HepG2 (cell line): Measurements from ENCODE around the gene PEMT. TPM values are rescaled to one million over a fixed set of nuclear protein-coding genes. Genes with fewer than 3 reads are reported as not detected.

Source experiments
- AGO1 ChIP-seq: fragments of 200-400 bp; formaldehyde crosslinking; IDR thresholded peaks from 2 replicates; pipeline ENCODE4 v1.6.1; 2017; ENCODE audit warnings: mild to moderate bottlenecking, low read depth, low read length, moderate library complexity; ENCODE audit not compliant: poor library complexity, severe bottlenecking
- LRRFIP1 ChIP-seq: sonication (generic); formaldehyde crosslinking; conservative IDR thresholded peaks from 2 replicates; pipeline ENCODE4 v1.4.0; 2020; ENCODE audit warnings: missing genetic modification reagents
- PAXIP1 ChIP-seq: sonication (generic); formaldehyde crosslinking; conservative IDR thresholded peaks from 2 replicates; pipeline ENCODE4 v1.4.0; 2020; ENCODE audit warnings: mild to moderate bottlenecking, missing genetic modification reagents, moderate library complexity
- RBM39 ChIP-seq: fragments of 200-400 bp; formaldehyde crosslinking; IDR thresholded peaks from one replicate; pipeline ENCODE4 v1.6.1; 2018; ENCODE audit warnings: antibody characterized with exemption, mild to moderate bottlenecking, low read depth, low read length; ENCODE audit not compliant: poor library complexity, severe bottlenecking
- ZFP91 ChIP-seq: sonication (generic); formaldehyde crosslinking; IDR thresholded peaks from 2 replicates; pipeline ENCODE4 v1.9.0; 2022; ENCODE audit warnings: missing genetic modification reagents, mild to moderate bottlenecking, borderline replicate concordance
- ZNF501 ChIP-seq: sonication (generic); formaldehyde crosslinking; IDR thresholded peaks from 2 replicates; pipeline ENCODE4 v1.5.1; 2020; ENCODE audit warnings: mild to moderate bottlenecking, moderate library complexity, missing genetic modification reagents
- ZNF503 ChIP-seq: sonication (generic); formaldehyde crosslinking; IDR thresholded peaks from 2 replicates; pipeline ENCODE4 v1.4.0; 2020; ENCODE audit warnings: missing genetic modification reagents
- ZNF644 ChIP-seq: IDR thresholded peaks from 2 replicates; pipeline ENCODE4 v1.6.1; 2016; ENCODE audit warnings: low read depth
- polyA plus RNA-seq, 8 experiments: library from polyadenylated mRNA; depleted of rRNA in 3 of 8; stranded (reverse) in 7 of 8; unstranded in 1 of 8; fragments of >200 nt; fragmentation: Illumina TruSeq in 4 of 8; extraction: Trizol in 4 of 8; gene quantifications; 2 replicates each; pipeline versions ENCODE4 v1.2.1 to v1.2.3, GENCODE V29; 2011 to 2016; ENCODE audit warnings: low read depth in 4 of 8, missing spikeins in 1 of 8, mixed read lengths in 1 of 8; ENCODE audit not compliant: insufficient read depth in 1 of 8
- total RNA-seq, 5 experiments: library from RNA; depleted of rRNA; stranded (reverse); fragments of >200 nt; fragmentation: Illumina TruSeq; extraction: Trizol; gene quantifications; 2 replicates each; pipeline ENCODE4 v1.2.3, GENCODE V29; 2016; ENCODE audit warnings: low read depth in 1 of 5

PEMT gene
- total and polyA plus RNA-seq, 2 of the 13 experiments (the other 11 are each of a cell fraction or from before 2014, with no cell fraction given) = 31.7 to 43.6 TPM

- no peak for TF ChIP-seq LRRFIP1 (CRISPR knock-in tag)
- TF ChIP-seq ZNF501 (CRISPR knock-in tag) = 0 out of 2 replicates have a peak, but pooled peaks have one; percentile 29
- TF ChIP-seq PAXIP1 (CRISPR knock-in tag) = 0 out of 2 replicates have a peak, but pooled peaks have one; percentile 9
- no peak for TF ChIP-seq ZNF503 (CRISPR knock-in tag)
- no peak for TF ChIP-seq RBM39
- TF ChIP-seq ZNF644 (CRISPR knock-in tag) = peak; percentile 46; the same call in 1 of the 2 replicates
- no peak for TF ChIP-seq ZFP91 (CRISPR knock-in tag)
- TF ChIP-seq AGO1 = no peak
Measured at GRCh38 chr17:17612085-17613022, 20.8 kb upstream of the PEMT start (continued).
